ENCODE measurements around the gene CUTA. TPM values are rescaled to one million over a fixed set of nuclear protein-coding genes. Genes with fewer than 3 reads are reported as not detected.

The CUTA gene
- total and polyA plus RNA-seq, 2 of the 13 experiments (the other 11 are each of a cell fraction or from before 2014, with no cell fraction given), result 170 to 180 TPM

DNA sequence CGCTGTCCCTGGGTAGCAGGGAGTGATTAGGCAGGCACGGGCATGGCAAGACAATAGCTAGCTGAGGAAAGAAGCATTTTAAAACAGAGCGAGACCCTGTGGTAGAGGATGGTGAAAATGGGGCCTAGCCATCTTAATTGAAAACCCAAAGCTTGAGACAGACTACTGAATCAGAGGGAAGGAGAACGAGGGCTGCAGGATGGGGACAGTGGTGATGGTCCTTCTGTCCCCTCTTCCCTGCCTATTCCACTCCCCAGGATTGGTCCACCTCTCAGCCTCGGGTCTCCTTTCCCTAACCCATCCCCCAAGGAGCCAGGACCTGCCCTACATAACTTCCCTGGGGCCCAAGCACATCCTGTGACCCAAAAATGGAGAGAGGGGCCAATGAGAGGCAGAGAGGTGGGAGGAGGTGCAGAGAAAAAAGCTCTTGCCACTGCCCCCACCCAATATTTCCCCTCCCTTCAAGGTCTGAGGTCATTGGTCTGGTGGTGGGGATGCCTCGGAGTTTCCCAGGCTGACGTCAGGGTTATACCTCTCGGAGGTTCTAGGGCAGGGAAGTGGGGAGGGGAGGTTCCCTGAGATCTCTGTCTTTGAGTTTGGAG, 884 bp upstream of the CUTA start (continued):
- TF ChIP-seq ZNF362 (CRISPR knock-in tag; IDR thresholded peaks at IDR 0.05; ENCODE audit: borderline replicate concordance), result no peak
- TF ChIP-seq RARA (CRISPR knock-in tag; IDR thresholded peaks at IDR 0.05), result no peak
- TF ChIP-seq KLF16 (CRISPR knock-in tag; IDR thresholded peaks at IDR 0.05), result no peak
- TF ChIP-seq, protein P1, sequence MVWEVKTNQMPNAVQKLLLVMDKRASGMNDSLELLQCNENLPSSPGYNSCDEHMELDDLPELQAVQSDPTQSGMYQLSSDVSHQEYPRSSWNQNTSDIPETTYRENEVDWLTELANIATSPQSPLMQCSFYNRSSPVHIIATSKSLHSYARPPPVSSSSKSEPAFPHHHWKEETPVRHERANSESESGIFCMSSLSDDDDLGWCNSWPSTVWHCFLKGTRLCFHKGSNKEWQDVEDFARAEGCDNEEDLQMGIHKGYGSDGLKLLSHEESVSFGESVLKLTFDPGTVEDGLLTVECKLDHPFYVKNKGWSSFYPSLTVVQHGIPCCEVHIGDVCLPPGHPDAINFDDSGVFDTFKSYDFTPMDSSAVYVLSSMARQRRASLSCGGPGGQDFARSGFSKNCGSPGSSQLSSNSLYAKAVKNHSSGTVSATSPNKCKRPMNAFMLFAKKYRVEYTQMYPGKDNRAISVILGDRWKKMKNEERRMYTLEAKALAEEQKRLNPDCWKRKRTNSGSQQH (CRISPR knock-in tag; IDR thresholded peaks at IDR 0.05; ENCODE audit: low read depth), result no peak
- TF ChIP-seq RBM22 (optimal IDR thresholded peaks at IDR 0.05; ENCODE audit: low read length), result peak; percentile 55
- TF ChIP-seq ZNF101 (CRISPR knock-in tag; IDR thresholded peaks at IDR 0.05; ENCODE audit: borderline replicate concordance, low read depth), result no peak
- TF ChIP-seq ZNF564 (CRISPR knock-in tag; IDR thresholded peaks at IDR 0.05), result no peak
- no peak for TF ChIP-seq MEIS1 (CRISPR knock-in tag; IDR thresholded peaks at IDR 0.05; ENCODE audit: borderline replicate concordance)
- TF ChIP-seq CTCF (CRISPR knock-in tag; IDR thresholded peaks at IDR 0.05), result no peak
- TF ChIP-seq SMARCC2 (IDR thresholded peaks at IDR 0.05), result 0 out of 2 replicates have a peak, but pooled peaks have one; percentile 7
- TF ChIP-seq, protein P2, sequence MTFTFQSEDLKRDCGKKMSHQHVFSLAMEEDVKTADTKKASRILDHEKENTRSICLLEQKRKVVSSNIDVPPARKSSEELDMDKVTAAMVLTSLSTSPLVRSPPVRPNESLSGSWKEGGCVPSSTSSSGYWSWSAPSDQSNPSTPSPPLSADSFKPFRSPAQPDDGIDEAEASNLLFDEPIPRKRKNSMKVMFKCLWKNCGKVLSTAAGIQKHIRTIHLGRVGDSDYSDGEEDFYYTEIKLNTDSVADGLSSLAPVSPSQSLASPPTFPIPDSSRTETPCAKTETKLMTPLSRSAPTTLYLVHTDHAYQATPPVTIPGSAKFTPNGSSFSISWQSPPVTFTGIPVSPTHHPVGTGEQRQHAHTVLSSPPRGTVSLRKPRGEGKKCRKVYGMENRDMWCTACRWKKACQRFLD (CRISPR knock-in tag; IDR thresholded peaks at IDR 0.05; ENCODE audit: borderline replicate concordance), result 0 out of 2 replicates have a peak, but pooled peaks have one; percentile 24
- TF ChIP-seq, protein P3, sequence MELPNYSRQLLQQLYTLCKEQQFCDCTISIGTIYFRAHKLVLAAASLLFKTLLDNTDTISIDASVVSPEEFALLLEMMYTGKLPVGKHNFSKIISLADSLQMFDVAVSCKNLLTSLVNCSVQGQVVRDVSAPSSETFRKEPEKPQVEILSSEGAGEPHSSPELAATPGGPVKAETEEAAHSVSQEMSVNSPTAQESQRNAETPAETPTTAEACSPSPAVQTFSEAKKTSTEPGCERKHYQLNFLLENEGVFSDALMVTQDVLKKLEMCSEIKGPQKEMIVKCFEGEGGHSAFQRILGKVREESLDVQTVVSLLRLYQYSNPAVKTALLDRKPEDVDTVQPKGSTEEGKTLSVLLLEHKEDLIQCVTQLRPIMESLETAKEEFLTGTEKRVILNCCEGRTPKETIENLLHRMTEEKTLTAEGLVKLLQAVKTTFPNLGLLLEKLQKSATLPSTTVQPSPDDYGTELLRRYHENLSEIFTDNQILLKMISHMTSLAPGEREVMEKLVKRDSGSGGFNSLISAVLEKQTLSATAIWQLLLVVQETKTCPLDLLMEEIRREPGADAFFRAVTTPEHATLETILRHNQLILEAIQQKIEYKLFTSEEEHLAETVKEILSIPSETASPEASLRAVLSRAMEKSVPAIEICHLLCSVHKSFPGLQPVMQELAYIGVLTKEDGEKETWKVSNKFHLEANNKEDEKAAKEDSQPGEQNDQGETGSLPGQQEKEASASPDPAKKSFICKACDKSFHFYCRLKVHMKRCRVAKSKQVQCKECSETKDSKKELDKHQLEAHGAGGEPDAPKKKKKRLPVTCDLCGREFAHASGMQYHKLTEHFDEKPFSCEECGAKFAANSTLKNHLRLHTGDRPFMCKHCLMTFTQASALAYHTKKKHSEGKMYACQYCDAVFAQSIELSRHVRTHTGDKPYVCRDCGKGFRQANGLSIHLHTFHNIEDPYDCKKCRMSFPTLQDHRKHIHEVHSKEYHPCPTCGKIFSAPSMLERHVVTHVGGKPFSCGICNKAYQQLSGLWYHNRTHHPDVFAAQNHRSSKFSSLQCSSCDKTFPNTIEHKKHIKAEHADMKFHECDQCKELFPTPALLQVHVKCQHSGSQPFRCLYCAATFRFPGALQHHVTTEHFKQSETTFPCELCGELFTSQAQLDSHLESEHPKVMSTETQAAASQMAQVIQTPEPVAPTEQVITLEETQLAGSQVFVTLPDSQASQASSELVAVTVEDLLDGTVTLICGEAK (IDR thresholded peaks at IDR 0.05), result no peak
- TF ChIP-seq, protein P3 (CRISPR knock-in tag; IDR thresholded peaks at IDR 0.05), result no peak
- no peak for TF ChIP-seq NFE2 (CRISPR knock-in tag; IDR thresholded peaks at IDR 0.05)
- TF ChIP-seq RBAK (CRISPR knock-in tag; IDR thresholded peaks at IDR 0.05), result no peak

Measured in HepG2 (cell line).